ENCODE results near the gene PIP5KL1.

PIP5KL1 gene

DNA sequence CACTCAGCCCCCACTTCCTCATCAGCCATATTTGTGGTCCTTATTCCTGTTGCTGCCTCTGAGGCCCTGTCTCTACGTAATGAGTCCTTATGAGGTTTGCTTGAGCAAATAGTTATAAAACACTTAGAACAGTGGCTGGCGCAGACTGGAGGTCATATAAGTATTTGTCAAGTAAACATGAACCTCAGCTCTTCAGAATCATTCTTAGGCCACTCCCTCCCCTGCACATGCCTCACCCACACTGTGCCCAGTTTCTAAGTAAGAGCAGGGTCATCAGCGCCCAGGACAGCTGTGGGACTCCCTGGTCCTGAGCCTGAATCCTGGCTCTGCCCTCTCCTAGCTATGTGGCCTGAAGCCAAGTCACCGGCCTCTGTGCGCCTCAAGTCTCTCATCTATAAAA lies 17.7 kb downstream of the PIP5KL1 start:
- DNase-seq = no peak

DNA sequence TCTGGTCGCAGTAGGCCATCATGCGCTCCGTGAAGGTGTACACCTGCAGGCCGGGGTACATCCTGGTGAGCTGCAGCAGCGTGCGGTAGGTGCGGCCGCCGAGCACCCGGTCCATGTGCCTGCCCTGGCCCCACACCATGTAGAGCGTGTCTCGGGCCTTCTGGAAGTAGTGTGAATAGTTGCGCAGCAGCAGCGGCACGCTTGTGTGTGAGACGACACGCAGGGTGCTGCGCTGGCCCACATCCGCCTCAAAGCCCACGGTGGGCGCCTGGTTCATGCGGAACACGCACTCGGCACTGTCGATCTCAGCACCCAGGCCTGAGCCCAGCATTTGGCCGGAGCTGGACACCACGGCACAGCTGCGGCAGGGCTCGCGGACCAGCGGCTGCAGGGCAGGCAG lies 18.3 kb downstream of the PIP5KL1 start:
- no peak for DNase-seq

DNA sequence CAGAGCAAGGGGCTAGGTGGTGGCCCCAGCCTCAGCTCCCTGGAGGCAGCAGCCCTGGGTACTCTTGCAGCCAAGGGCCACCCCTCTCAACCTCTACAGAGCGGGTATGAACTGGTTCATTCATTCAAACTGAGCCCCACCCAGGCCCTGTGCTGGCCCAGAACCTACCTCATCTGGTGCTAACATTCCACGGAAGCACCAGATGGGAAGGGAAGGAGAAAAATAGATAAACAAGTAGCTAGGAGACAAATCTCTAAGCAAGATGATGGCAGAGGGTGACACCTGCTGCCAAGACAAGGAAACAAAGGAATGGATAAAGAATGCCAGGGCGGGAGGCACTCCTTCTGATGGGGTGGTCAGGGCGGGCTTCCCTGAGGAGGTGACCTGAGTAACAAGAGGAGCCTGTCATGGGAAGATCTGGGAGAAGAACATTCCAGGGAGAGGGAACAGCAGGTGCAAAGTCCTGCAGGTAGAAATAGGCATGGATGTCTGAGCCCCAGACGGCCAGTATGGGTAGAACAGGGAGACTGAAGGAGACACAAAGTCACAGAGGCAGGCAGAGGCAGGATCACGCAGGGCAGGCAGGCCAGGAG lies 19.9 kb downstream of the PIP5KL1 start:
- no peak for DNase-seq

DNA sequence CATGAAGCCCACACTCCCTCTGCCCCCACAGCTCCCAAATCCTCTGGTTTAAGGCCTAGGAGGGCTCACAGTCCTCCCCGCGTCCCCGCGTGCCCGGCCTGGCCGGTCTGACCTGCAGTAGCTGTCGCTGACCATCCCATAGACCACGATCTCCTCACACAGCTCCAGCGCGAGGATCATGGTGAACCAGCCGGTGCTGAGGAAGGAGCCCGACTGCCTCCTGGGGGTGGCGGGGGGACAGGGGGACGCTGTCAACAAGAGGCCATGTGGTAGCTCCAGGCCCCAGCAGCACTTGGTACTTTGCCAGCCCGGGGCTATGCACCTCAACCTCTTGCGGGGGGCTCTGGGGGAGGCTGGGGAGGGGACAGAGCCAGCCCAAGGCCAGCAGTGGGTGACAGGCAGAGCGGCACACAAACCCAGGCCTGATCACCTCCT lies 20.7 kb downstream of the PIP5KL1 start:
- DNase-seq = no peak

GRCh38 chr9:127908660-127908926 lies 22.0 kb downstream of the PIP5KL1 start:
- no peak for DNase-seq

GRCh38 chr9:127907867-127908659 lies 22.5 kb downstream of the PIP5KL1 start:
- no peak for DNase-seq

DNA sequence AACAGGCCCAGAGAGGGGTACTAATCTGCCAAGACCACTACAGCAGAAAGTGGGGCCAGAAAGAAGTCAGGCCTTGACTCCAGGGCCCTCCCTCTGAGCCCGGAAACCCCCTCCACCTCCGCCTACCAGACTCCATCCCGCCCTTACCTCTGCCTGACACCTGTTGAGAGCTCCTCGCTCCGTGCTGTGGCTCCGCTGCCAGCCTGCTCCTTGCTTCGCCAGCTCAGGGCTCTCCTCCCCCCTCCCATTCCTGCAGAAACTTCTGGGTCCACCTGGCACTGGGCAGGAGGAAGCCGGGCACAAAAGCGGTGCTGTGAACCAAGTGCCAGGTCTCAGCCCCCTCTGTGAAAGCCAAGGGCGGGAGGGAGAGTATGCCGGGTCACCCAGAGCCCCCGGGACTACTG lies 24.8 kb downstream of the PIP5KL1 start:
- DNase-seq = peak; percentile 69

DNA sequence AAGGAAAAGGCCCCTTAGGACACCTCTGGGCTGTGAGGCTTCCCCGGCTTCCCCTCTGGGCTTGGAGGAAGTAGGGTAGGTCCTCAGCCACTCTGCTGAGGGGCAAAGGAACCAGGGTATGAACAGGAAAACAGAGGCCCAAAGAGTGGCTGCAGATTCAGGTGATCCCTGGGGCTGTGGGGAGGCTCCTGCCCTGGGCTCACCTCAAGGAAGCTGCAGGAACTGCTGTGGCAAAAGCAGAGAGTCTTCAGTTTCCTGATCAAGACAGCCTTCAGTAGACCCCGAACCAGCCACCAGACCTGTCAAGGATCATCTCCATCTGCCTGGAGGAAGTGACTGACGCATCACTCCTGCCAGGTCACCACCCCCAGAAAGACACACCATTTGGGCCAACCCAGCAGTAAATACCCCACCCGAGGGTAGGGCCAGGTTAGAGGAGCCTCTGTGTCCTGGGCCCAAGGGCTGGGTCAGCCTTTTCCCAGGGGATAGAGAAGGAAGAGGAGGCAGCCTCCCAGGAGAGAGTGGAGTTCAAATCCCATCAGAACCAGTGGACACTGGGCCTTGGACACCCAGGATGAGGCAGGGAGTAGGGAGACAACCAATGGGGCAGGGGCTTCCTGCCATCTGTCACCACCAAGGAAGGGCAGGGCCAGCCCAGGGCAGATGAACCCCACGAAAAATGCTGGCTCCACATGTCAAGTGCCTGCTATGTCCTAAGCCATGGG lies 25.4 kb downstream of the PIP5KL1 start:
- peak; percentile 71 for DNase-seq

- DNase-seq = no peak
Measured at GRCh38 chr9:127904561-127905003, 26.0 kb downstream of the PIP5KL1 start.

DNA sequence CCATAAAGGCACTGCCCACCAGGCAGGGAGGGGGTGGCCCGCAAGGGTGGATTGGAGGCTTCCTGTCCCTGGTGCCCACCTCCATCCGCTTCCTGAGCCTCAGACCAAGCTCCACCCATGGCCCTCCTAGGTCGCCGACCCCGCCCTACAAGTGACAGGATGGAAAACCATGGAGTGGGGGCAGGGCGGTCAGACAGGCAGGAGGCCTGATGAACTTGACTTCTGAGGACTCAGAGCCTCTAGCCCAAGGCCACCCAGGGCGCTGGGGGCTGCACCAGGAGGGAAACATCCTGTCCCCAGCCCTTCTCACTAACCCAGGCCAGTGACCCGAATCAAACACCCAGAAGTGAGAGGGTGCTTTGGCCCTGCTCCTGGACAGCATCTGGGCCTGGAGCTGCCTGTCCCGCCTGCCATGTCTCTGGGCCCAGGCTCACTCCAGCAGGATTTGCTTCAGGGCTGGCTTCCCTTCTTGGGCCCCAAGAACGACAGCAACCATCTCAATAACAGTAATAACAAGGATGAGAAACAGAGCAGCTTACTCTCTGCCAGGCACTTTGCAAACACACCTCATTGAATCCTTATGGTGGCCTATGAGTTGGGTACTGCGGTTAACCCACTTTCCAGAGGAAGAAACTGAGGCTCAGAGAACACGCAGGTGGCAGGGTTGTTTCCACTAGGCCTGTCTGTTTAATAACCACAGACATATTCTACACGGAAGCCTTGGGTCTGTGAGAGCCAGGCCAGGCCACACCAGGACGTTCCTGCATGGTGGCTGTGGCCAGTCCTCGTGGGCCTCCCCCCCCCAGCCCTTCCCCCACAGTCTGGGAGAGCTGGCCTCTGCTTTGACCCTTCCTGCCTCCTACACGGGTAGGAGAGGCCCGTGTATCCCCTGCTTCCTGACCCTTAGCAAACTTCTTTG lies 26.8 kb downstream of the PIP5KL1 start:
- peak; percentile 94 for DNase-seq

DNA sequence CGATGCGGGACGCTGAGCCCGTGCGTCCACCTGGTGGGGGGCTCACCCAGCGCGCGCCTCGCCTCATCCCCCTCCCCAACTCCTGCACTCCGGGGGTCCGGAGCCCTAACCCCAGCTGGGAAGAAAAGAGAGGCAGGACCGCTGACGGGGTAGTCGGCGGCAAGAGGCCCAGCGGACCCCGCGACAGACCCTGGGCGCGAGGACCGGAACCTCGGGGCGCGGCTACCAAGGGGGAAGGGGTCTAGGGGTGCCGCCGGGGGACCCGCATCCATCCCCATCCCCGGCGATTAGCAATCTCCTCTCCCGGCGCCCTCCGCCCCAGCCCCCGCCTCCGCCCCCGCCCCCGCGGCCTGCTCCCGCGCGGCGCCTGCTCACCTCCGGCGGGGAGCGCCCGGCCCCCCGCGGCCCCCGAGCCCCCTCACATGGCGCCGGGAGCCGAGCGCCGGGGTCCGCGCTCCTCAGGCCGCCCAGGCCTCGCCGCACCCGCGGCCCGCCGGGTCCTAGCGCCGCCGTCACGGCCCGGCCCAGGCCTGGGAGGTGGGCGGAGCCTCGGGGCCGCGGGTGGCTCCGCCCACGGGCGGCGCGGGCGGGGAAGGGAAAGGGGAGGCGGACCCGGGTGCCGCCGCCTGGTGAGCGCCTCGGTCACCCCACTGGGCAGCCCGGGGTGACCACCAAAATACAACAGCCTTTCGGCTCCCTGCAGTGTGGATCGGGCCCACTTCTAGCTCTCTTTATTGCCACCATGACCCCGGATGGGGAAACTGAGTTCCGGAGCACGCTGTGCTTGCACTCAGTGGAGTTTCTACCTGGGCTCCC lies 31.2 kb downstream of the PIP5KL1 start, which contains the start of gene ST6GALNAC6:
Gene ST6GALNAC6 (minus strand): TSS at position 476 of the 816 bp plus-strand sequence. CDS start 1,622 bp downstream, outside the sequence.
- peak; percentile 83 for DNase-seq

DNA sequence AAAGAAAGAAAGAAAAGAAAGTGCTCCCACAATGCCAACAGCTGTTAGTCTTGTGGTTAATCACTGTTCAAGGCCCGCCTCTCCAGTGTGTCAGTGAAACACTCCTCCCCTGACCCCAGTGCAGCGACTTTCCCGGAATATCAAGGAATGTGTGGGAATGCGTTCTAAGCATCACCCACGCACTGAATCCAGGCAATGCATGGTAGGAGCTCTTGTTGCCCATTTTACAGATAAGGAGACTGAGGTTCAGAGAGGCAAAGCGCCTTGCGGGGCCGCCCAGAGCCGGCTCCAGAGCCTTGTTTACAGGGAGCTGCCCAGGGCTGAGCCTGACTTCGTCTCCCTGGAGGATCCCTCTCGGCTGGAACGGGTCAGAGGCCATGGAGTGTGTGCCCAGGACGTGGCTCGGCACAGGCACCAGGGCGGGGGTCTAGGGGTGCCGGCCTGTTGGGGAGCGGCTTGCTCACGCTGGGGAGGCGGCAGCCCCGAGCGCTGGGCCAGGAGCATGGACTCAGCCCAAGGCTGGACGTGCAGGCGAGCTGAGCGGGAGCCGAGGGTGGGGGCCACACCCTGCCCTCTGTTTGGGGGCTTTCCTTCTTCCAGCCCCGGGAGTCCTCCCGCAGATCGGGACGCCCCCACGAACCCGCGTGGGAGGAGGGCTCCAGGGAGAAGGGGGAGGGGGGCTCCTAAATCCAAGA lies 32.0 kb downstream of the PIP5KL1 start:
- peak; percentile 46 for DNase-seq

- peak; percentile 67 for DNase-seq
Measured at GRCh38 chr9:127897193-127897692, 33.3 kb downstream of the PIP5KL1 start.

DNA sequence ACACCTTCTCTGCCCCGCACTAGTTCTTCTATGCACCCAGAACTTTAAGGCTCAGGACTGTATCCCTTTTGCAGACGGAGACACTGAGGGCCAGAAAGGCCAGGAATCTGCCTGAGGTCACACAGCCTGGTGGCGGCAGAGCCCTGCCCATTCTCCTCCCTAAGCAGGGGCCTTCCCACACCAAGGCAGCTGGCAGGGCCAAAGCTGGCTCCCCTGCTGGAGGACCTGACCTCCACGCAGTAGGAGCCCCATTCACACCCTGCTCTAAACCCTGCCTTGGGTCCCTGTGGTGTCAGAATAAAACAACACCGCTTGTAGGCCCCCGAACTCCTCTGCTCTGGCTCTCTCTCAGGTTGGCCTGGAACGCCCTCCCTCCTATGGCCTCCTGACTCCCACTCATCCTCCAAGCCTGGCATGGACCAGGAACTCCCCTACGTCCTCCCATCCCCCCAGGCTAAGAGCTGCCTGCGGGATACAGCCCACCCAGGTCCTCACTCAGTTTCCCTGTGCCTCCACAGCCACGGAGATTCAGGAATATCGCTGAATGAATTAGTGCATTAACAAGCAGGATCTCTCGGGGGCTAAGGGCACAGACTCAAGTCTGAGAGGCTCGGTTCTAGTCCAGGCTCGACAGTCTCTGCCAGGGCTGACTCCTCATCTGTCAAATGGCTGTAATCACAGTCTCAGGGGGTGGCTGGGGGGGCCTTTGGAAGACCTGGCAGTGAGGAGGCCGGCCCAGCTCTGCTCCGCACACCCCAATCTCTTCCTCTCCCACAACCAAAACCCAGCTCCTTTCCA lies 34.0 kb downstream of the PIP5KL1 start:
- DNase-seq = no peak

GRCh38 chr9:127895811-127896210 lies 34.8 kb downstream of the PIP5KL1 start:
- no peak for DNase-seq

DNA sequence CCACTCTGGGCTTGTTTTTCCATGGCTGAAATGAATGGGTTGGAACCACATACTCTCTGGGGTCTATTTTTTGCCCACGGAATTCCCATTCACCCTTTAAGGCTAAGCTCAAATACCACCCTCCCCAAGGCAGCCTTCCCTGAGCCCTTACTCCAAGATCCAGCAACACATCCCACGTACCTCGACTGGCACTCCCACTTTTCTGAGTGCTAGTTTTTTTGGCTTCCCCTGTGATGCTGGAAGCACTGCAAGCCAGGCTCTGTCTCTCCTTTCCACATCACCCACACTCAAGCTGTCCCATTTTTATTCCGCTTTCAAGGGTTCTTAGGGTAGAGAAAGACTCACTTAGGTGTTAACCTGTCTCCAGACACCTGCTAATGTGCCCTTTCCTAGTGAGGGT lies 37.2 kb downstream of the PIP5KL1 start:
- no peak for DNase-seq

DNA sequence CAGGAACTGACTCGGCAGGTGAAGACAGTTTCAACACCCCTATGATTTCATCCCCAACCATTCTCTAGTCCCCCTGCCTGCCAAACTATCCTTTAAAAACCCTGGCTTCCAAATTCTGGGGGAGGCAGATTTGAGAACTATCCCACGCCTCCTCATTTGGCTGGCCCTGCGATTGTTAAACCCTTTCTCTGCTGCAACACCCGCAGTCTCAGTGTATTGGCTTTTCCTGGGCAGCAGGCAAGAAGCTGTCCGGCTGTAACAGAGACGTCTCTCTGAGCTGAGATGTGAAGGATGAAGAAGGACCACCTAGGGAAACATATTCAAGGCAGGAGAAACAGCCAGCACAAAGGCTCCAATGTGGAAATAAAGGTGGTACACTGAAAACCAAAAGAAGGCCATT lies 37.7 kb downstream of the PIP5KL1 start:
- DNase-seq = no peak

DNA sequence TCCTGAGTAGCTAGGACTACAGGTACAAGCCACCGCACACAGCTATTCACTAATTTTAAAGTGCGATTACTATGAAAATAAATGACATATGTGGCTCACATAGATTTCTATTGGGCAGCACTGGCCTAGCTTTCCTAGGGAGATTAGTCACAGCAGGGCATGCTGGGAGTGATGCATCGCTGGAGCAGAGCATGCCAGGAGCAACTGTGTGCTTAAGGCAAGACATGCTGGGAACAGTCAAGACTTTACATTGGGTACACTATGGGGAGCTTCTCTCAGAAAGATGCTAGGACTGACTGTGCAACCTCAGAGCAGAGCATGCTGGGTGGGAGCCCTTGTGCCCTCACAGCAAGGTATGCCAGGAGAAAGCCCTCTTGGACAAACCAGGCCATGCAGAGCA lies 40.5 kb downstream of the PIP5KL1 start:
- DNase-seq = no peak

DNA sequence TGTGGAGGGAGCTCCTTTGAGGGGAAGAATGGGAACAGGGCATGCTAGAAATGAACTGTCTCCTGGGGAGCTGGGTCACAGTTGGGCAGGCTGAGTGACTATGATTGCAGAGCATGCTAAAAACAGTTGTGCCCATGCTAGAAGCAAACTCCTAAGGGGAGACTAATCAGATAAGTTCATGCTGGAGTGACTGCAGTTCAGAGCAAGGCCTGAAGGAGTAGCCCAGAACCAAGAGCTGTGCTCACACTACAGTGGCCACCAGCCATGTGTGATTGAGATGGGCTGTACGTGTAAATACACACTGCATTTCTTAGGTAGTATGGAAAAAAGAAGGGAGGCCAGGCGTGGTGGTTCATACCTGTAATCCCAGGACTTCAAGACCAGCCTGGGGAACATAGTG lies 42.8 kb downstream of the PIP5KL1 start:
- DNase-seq = no peak

- no peak for DNase-seq
Measured at GRCh38 chr9:127886401-127886972, 44.1 kb downstream of the PIP5KL1 start.

Measured in stimulated activated CD8-positive, alpha-beta memory T cell treated with anti-CD3 and anti-CD28 coated beads, Interleukin-4, amount 100 ng/mL, for 48 hours (primary cell).